Coronary artery (tissue), 2 donors: ENCODE measurements around the gene LRRC75A.
"Not testable (repeated sequence)": the region's sequence is repeated elsewhere in the genome, so short reads cannot be mapped to it uniquely, and the experiment has no call there.

Experiments
- DNase-seq: peaks from one replicate; pipeline ENCODE4 v3.0.0-alpha.2; 2017; ENCODE audit warnings: low spot score
- H3K27ac ChIP-seq, 2 donors: fragments of 200-600 bp; sonication (generic); one replicate each; pipeline ENCODE4 v1.5.1; 2016 to 2019
- H3K4me3 ChIP-seq: fragments of 200-600 bp; sonication (generic); 2 replicates; pipeline ENCODE4 v1.5.1; 2016; ENCODE audit warnings: mild to moderate bottlenecking, moderate library complexity
- CTCF ChIP-seq: fragments of 200-600 bp; sonication (generic); IDR thresholded peaks from one replicate; pipeline ENCODE4 v1.5.1; 2019; ENCODE audit warnings: antibody characterized with exemption

The LRRC75A gene

GRCh38 chr17:16455997-16456741 lies 35.8 kb downstream of the LRRC75A start:
- no peak for DNase-seq
- no peak overlapping the region for H3K27ac ChIP-seq

DNA sequence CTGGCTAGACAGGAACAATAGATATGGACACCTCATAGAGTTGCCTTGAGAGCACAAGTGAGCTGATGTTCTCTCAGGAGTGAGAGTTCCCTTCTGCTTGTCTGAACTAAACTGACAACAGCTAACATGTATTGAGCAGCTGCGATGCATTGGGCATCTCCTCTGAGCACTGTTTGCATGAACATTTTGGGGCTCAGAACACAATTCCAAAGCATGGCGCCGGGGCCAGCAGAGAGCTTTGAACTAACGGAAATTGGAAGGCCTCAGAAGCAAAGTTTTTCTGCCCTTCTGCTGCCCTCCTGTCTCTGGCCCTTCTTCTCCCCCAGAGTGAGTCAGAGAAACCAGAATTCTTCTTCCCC lies 38.5 kb downstream of the LRRC75A start:
- DNase-seq, result no peak
- no peak overlapping the region for H3K27ac ChIP-seq
- no peak overlapping the region for H3K4me3 ChIP-seq
- peak; percentile 8 for TF ChIP-seq CTCF

More at GRCh38 chr17:16455997-16456741, 35.8 kb downstream of the LRRC75A start:
- H3K4me3 ChIP-seq, result no peak overlapping the region
- TF ChIP-seq CTCF, result no peak

DNA sequence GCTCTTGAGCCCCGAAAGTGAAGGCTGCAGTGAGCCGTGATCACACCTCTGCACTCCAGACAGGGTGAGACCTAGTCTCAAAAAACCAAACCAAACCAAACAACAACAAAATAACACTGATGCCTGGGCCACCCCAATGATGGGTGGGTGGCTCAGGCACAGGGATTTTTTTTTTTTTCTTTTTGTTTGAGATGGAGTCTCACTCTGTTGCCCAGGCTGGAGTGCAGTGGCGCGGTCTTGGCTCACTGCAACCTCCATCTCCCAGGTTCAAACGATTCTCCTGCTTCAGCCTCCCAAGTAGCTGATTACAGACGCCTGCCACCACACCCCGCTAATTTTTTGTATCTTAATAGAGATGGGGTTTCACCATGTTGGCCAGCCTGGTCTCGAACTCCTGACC lies 39.7 kb downstream of the LRRC75A start:
- H3K4me3 ChIP-seq, H3K27ac ChIP-seq, DNase-seq: not testable (repeated sequence)

DNA sequence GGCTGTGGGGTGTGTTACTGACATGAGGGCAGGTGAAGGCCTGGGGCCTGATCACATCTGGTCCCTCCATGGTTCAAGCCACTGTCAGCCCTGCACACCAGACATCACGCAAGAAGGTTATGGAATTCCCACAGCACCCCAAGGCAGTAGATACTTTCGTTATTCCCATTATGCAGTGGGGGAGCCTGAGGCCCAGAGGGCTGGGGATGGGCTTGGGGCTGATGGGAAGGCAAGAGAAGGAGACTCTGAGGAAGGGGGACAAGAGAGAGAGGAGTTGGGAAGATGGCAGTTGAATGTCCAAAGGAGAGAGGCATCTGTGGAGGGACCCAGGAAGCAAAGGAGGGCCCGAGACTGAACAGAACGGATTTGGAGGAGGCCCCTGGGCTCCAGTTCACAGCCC lies 42.0 kb downstream of the LRRC75A start:
- no peak for TF ChIP-seq CTCF
- no peak overlapping the region for H3K4me3 ChIP-seq
- DNase-seq, result no peak

GRCh38 chr17:16449121-16449570 lies 42.8 kb downstream of the LRRC75A start:
- H3K4me3 ChIP-seq, result no peak overlapping the region
- no peak overlapping the region for H3K27ac ChIP-seq
- TF ChIP-seq CTCF, result no peak
- no peak for DNase-seq

More for the DNA sequence above, 42.0 kb downstream of the LRRC75A start:
- no peak overlapping the region for H3K27ac ChIP-seq

GRCh38 chr17:16448490-16448889 lies 43.5 kb downstream of the LRRC75A start:
- no peak for DNase-seq
- no peak for TF ChIP-seq CTCF
- H3K27ac ChIP-seq, result no peak overlapping the region
- H3K4me3 ChIP-seq, result no peak overlapping the region

GRCh38 chr17:16447676-16448075 lies 44.3 kb downstream of the LRRC75A start:
- TF ChIP-seq CTCF, result no peak
- H3K27ac ChIP-seq, result no peak overlapping the region
- DNase-seq, result no peak
- H3K4me3 ChIP-seq, result no peak overlapping the region
